ENCODE results near the gene CTNNAL1.
"Not testable (repeated sequence)": the region's sequence is repeated elsewhere in the genome, so short reads cannot be mapped to it uniquely, and the experiment has no call there.

CTNNAL1 gene

GRCh38 chr9:108924466-108924865 lies 88.8 kb downstream of the CTNNAL1 start:
- DNase-seq: no peak

- DNase-seq: no peak
Observed at GRCh38 chr9:108921200-108921599, 92.1 kb downstream of the CTNNAL1 start.

GRCh38 chr9:108920401-108920800 lies 92.9 kb downstream of the CTNNAL1 start:
- not testable (repeated sequence) for DNase-seq

GRCh38 chr9:108919517-108919916 lies 93.8 kb downstream of the CTNNAL1 start:
- DNase-seq: no peak

GRCh38 chr9:108913391-108913790 lies 99.9 kb downstream of the CTNNAL1 start:
- DNase-seq: no peak

GRCh38 chr9:108911820-108912219 lies 101.5 kb downstream of the CTNNAL1 start:
- DNase-seq: no peak

- DNase-seq: no peak
Observed at GRCh38 chr9:108910914-108911313, 102.4 kb downstream of the CTNNAL1 start.

- DNase-seq: no peak
Observed at GRCh38 chr9:108910402-108910801, 102.9 kb downstream of the CTNNAL1 start.

- no peak for DNase-seq
Observed at GRCh38 chr9:108905494-108905893, 107.8 kb downstream of the CTNNAL1 start.

GRCh38 chr9:108904161-108904560 lies 109.1 kb downstream of the CTNNAL1 start:
- DNase-seq: no peak

- no peak for DNase-seq
Observed at GRCh38 chr9:108903420-108904103, 109.7 kb downstream of the CTNNAL1 start.

GRCh38 chr9:108900176-108900575 lies 113.1 kb downstream of the CTNNAL1 start:
- no peak for DNase-seq

- not testable (repeated sequence) for DNase-seq
Observed at GRCh38 chr9:108899023-108899695, 114.1 kb downstream of the CTNNAL1 start.

- no peak for DNase-seq
Observed at GRCh38 chr9:108897324-108898096, 115.8 kb downstream of the CTNNAL1 start.

- no peak for DNase-seq
Observed at GRCh38 chr9:108894225-108894997, 118.9 kb downstream of the CTNNAL1 start.
